COR-L47 (cell line): ENCODE results near the gene GARNL3.
A peak's percentile ranks its signal among the peaks of the same experiment; 100 is the strongest.

Source experiments
- DNase-seq: peaks from one replicate; lab custom pipeline; 2025; lab: John Stamatoyannopoulos, UW

GARNL3 gene

DNA sequence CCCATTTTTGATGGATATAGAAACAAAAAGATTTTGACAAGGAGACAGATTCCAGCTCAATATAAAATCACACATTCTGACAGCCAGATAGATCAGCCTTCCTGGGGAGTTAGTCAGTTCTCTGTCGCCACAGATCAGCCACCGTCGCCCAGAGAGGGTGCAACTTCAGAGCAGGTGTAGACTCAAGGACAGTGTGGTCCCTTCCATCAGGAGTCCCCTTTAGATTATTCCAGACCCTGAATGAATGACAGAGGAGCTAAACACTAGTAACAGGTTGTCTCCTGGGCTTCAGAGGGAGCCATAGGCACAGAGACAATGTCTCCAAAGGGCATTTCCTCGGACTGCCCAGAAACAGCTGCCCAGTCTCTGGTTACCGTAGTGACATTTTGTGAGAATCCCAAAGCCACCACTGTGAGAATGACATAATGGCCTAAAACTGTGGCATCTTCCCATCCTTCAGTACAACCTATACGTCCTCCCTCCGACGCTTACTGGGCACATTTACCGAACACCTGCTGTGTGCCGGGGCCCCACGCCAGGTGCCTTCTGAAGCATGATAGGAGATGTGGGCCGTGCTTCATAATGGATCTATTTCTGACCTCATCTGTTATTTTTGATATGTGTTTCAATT lies 85.0 kb downstream of the GARNL3 start:
- DNase-seq: peak; percentile 64

DNA sequence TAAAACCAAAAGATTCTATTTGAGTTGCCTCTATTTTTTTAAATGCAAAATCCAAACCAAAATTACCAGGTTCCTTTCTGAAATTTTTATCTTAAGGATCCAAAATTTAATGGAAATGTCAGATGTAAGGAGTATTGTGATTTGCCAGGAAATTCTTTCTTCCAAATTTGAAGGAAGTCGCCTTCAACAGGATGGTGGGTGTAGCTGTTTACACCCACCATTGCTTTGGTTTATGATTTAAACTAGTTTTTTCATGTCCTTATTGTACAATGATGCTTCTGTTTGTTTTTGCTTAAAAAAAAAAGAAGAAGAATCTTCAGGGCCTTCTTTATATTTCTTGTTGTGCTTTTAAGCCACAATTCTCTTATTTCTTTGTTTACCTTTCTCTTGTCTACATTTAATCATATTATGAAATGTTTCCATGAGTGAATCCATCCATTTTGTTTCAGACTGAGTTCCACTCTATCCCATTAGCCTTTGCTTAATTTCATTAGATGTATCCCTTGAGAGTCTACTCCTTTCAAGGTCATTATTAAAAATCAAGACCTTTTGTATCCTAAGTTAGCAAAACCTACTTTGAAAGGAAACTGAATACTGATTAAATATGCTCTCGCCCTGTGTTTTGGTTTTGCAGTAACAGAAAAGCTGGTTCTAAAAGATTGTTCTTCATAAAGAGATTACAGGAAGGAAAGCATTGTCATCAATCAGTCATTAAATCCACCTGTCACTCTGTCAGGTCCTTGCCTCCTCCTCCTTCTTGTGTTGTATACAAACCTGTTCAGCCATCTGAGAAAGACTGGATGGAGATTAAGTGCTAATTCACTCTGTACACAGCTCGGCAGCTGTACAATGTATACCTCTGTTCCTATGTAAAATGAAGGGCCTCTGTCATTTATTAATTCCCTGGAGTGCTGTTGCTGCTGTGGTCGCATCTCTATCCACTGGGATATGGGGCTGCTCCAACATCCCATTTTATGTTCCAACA lies 86.9 kb downstream of the GARNL3 start:
- peak; percentile 3 for DNase-seq

DNA sequence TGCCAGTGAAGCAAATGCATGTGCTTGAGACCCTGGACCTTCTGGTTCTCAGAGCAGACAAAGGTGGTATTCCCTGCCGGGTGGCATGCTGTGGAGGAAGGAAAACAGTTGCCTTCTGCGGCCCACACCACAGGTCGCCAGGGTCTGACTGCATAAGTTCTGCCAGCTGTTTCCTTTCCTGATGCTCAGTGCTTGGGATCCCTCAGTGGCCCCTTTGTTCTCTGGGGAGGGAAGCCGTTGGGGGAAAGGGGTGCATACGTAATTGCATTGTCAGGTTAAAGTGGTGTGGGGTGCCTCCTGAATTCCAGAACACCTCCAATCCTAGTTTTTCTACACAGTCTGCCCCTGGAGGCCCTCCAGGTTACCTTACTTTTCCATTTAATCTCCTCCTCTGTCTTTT lies 89.3 kb downstream of the GARNL3 start:
- no peak for DNase-seq

DNA sequence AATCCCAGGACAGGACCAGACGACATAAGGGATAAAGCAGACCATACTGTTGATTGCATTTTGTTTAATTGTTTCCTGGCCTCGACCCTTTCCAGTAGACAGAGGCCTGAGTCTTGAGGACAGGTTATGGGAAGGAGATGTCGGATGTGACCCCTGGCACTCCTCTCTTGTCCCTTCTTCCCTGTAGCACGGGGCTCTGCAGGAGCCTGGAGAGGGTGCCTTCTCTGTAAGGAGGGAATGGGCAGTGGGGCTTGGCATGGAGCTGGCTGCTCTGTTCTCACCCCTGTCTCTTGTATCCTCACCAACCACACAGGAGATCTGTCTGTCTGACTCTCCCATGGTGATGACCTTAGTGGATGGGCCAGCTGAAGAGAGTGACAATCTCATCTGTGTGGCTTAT lies 92.3 kb downstream of the GARNL3 start:
- no peak for DNase-seq

DNA sequence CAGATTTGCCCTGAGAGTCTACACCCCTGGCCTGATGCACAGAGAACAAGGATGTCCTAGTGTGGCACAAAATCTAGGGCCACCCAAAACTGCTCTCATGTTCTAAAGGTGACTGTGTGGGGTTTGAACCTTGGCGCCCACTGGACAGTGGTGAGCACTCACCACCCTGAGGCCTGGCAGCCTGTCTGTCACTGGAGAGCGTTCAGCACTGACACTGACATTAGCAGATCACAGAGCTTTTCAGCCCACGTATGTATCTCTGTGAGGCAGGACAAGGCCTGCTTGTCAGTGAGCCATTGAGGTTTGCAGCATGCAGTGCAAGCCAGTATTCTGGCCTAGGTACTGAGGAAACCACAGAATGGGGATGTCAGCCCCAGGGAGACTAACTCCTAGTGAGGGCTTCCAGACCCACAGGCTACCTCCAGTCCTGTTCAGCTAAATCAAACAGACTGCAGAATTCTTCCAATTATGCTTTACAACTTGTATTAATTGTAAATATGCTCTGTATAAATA lies 93.5 kb downstream of the GARNL3 start:
- DNase-seq: no peak

DNA sequence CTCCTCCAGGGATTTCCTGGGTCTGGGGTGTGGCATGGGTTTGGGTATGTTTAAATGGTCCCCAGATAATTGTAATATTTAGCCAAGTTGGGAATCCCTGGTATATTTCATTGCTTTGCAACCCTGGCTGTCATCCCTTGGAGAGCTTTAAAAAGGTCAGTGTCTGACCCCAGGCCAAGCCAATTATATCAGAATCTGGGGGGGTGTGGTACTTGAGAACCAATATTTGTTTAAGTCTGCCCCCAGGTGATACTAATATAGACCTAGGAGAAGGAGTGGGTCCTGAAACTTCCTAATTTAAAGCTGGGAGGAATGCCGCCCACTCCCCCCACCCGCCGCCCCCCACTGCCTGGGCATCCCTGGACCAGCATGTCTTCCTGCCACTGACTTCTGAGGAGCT lies 94.2 kb downstream of the GARNL3 start:
- DNase-seq: no peak

DNA sequence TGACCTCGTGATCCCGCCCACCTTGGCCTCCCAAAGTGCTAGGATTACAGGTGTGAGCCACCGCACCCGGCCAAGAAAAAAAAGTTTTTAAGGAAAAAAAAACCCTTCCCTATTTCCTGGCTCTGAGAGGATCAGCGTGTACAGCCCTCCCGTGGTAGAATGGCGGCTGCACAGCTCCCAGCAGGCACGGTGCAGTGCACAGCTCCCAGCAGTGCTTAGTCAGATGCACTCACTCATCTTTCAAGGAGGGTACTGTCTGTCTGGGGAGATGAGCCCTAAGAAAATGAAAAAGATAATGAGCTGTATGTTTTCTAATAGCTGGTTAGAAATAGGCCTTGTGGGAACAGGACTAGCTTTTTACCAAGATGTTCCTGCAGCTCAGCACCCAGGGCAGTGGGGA lies 95.7 kb downstream of the GARNL3 start:
- DNase-seq: no peak

DNA sequence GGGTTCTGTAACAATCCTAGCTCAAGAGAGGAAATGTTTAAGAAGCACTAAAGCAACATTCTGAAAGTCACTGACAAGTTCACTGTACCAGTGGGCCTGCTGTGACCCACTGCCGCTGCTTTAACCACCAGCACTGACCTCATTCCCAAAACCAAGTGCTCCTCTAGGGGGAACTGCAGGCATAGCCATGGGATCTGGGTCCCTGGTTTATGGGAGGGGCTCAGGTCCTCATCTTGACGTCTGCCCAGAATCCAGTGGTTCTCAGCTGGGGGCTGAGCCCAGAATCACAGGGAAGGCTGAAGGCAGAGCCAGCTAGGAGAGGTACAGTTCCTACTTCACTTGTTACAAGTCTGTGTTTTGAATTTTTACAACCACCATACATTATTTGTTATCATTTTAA lies 96.3 kb downstream of the GARNL3 start:
- DNase-seq: peak; percentile 29

DNA sequence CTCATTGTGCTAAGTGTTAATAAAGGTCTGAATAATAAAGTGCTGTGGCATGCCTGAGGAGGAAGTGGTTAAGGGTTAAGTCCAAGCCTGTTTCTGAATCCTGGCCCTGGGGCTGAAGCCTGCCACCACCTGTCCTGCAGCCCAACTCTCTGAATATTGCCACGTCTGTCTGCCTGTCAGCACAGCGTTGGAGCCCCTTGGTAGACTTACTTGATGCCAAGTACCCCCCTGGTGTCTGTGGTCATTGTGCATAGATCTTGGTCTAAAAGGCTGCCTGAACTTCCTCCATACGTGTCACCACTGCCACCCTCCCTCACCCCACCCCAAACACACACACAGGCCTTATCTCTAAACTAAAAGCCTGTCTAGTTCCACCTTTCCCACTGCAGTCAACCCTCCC lies 97.0 kb downstream of the GARNL3 start:
- DNase-seq: no peak

DNA sequence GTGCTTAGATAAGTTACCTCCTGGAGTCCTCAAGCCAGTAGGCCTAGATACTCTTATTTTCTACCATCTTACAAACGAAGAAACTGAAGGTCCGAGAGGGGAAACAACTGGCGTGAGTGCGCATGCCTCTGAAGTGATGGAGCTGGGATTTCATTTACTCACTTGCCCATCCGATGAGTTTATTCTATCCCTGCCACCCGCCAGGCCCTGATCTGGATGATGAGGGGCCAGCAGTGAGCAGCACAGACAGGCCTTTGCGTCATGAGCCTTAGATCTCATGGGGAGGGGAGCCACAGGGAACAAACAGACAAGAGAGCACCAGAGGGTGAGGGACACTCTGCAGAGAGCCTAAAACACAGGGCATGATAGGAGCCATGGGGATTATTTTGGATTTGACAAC lies 98.3 kb downstream of the GARNL3 start:
- no peak for DNase-seq

DNA sequence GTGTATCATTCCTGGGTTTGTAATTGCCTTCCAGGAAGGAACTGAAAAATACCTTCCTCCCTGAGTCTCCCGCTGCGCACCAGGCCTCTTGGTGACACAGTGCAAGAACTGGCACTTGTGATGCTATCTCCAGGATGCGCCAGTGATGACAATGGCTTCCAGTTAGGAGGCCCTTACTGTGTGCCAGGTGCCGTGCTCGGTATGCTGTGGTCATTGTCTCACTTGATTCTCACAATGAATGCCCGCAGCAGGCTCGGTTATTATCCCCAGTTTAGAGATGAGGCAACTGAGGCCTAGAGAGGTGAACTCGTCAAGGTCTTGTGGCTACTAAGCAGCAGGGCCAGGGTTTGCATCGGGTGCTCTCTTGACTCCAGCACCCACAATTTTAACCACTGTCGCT lies 100.9 kb downstream of the GARNL3 start:
- no peak for DNase-seq

DNA sequence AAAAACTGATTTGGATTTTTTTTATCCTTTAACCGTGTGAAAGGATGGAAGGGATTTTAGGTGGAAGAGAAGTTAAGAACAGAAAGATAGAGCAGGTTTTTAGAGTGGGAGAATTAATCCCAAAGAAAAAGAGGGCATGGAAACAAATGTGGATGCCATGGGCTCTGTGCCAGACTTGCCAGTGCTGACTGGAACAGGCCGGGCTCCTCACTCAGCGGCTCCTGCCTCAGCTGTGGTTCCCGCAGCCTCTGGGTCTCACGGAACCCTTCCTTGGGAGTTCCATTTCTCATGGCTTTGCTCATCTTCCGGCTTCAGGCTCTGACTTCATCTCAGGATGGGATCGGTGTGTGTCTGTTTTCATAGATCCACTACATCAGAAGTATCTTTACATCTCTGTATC lies 102.0 kb downstream of the GARNL3 start:
- DNase-seq: no peak

DNA sequence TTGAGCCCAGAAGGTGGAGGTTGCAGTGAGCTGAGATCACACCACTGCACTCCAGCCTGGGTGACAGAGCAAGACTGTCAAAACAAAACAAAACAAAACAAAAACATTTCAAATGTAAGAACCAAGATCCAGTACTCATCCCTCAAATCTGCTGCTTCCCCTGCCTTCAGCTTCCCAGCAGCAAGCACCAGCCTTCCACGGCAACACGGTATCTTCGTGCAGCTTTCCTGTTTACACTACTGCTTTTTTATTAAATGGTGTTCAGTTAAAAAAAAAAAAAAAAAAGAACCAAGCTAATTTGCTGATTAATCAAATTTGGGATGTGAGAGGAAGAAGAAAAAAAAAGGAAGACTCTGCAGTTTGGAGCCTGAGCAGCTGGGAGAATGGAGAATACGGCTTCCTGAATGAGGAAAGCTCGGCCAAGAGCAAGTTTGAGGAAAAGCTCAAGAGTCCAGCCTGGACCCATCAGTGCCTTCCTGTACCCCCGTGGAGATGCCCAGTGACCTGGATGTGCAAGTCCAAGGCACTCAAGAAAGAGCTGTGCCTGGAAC lies 104.4 kb downstream of the GARNL3 start:
- DNase-seq: no peak

DNA sequence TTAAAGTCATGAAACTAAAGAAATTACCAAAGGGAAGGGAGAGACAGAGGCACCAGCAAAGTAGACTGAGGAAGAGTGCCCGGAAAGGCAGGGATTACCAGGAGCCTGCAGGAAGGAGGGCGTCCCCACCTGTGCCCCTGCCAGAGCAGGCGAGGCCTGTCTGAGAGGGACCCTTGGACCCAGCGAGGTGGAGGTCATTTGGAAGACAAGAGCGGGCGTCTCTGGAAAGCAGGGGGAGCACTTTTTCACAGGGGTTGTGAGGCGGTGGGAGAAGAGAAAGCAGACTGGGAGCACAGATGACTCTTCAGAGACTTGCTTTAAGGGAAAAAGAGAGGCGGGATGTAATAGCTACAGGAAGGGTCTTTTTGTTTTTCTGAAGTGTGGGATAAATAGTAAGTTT lies 104.9 kb downstream of the GARNL3 start:
- no peak for DNase-seq

DNA sequence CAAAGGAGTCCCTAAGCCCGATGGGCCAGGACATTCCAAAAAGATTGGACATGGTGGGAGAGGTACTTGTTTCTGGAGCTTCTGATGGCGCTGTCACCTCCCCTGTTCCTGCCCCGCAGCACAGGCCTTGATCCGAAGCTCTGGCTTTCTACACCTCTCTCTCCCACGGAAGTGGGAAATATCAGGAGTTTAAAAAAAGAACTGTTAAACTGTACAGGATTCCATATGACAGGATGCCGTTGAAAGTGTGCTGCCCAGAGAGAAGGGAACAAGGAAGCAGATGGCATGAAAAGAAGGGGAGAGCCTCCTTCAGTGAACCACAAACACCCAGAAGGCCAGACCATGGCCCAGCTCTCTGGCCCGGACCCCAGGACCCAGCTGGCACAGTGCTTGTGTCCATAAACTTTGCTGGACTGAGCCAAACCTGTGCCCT lies 105.6 kb downstream of the GARNL3 start:
- no peak for DNase-seq

DNA sequence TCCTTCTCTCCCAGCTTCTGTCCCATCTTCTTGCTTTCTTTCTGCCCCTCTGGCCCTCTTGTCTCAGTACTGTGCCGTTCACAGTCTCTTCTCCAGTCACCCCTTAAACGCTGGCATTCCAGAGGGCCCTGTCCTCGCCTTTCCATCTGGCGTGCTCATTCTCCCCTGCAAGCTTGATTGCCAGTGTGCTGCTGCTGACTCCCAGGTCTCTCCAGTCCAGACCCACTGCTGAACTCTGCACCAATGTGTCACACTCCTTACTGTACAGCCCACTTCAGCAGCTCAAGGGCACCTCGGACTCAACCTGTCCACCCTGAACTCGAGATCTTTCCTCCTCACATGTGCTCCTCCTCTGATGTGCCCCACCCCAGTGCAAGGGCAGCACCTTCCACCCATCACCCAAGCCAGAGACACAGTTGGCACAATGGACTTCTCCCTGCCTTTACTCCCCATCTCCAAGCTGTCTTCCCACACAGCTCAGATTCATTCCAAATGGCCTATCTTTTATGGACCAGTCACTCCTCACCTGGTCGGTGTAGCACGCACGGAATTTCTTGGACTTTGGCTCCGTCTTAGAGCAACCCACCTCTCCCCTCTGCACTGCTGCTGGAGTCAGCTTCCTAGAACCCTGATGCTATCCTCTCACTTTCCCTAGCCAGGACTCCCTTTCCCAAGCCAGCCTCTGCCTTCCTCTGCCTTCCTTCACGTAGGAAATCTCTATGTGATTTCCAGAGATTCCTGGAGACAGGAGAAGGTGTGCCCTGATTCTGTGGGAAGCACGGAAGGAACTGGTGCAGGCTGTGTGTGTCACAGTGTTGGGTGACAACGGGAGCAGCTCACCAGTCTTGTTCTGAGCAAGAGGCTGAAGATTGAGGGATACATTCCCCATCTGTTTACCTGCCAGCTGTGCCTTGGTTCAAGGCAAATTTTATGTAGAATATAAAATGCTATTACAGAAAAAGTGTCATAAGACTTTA lies 106.4 kb downstream of the GARNL3 start:
- DNase-seq: no peak

DNA sequence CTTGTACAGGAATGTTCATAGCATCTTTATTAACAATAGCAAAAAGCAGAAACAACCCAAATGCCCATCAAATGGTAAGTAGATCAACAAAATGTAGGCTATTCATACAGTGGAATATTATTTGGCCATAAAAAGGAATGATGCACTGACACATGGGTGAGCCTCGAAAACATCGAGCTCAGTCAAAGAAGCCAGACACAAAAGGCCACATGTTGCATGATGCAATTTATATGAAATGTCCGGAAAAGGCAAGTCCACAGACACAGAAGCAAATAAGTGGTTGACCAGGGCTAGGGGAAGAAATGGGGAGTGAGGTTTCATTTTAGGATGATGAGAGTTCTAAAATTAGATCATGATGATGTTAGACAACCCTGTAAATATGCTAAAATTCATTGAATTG lies 115.9 kb downstream of the GARNL3 start:
- DNase-seq: no peak

DNA sequence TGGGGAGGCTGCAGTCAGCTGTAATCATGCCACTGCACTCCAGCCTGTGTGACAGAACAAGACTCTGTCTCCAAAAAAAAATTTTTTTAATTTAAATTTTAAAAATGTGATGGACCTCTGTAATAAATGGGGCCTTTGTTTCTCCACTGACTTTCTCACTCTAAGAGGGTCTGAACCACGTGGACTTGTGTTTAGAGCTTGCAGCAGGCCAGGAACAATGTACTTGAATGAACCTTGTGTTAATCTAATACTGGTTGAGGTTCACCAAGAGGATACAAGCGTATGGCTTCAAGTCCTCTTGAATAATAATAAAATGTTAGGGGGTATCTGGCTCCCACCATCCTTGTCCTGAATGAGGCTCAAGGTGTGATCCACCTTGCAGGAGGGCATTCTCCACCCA lies 118.0 kb downstream of the GARNL3 start:
- DNase-seq: no peak

DNA sequence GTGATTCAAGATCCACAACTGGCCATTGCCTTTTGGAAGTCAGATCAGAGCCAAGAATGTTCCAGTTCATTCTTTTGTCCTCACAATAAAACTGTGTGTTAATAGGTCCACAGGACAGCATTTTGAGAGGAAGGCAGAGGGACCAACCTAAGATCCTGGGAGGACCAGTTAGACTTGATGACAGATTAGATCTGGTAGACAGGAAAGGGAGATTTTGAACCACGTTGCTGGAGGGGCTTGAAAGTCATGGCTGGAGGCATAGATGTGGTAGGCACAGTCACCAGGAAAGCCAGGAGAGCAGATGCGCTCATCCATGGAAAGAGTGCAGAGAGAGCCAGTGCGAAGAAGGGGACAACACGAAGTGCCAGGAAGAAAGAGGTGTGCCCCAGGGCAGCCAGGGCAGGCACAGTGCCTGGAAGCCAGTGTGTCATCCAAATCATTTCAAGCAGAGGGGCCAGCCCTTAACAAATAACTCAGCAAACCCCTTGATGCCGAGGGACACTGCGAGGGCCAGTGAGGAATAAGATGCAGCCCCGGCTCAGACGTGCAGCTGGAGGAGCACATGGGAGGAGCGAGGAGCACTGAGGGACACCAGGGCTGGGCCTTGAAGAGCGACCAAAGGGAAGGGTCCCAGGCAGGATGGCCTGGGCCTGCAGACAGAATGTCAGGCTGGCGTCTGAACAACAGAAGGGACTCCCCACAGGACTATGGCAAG lies 119.6 kb downstream of the GARNL3 start:
- no peak for DNase-seq

DNA sequence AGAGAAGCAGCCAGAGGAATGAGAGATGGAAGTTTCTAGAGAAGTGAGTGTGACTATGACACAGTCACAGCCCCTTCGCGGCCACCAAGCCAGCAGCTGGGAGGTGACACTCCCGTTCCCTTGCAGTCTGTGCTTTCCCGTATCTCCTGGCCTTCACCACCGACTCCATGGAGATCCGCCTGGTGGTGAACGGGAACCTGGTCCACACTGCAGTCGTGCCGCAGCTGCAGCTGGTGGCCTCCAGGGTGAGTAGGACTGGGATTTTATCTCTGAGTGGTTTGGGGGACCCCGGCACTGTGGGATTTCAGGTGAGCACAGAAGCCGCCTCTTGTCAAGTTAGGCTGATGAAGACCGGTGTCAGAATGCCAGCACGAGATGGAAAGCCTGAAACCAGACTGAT lies 120.3 kb downstream of the GARNL3 start:
- no peak for DNase-seq

DNA sequence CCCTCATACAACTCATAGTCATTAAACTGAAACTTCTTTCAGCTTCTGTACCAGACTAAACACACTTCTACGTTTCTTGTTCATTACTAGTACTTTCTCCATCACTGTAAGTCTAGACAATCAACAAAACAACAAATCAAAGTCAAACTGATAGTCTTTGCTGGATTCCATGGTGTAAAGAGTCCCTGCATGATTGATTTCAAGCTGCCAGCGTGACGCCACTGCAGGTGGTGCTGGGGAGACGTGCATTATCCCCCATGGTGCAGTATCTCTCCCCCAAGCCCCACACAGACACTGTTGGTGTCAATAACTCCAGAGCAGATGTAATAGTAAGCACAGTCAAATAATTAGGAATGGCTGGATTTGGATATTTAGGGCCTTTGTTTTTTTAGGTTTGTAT lies 121.7 kb downstream of the GARNL3 start:
- no peak for DNase-seq
